ENCODE results near the gene SLC22A17. TPM values are rescaled to one million over a fixed set of nuclear protein-coding genes. Genes with fewer than 3 reads are reported as not detected.

Gene SLC22A17
- polyA plus RNA-seq, 1 donor from 2014 or later, result 182 TPM

- H3K4me2 ChIP-seq (ENCODE audit: low read length), result peak overlapping the region; percentile 64
- H4K20me1 ChIP-seq (ENCODE audit: insufficient read depth), result no peaks in the 10 kb centered on the region
- H3K27ac ChIP-seq (ENCODE audit: low read length), result peak overlapping the region; percentile 95
- H3K9me3 ChIP-seq (ENCODE audit: low read length), result no peaks in the 10 kb centered on the region
- no peaks in the 10 kb centered on the region for H3K9me2 ChIP-seq (ENCODE audit: insufficient read depth, low read length)
- peaks cover 13% of the 10 kb centered on the region for H3F3A ChIP-seq (ENCODE audit: insufficient read depth, low read length, poor library complexity, severe bottlenecking)
- peaks cover 18% of the 10 kb centered on the region for H3K79me2 ChIP-seq (replicated peaks; ENCODE audit: insufficient read depth, low read length)
- H3K9ac ChIP-seq (ENCODE audit: low read length), result peak overlapping the region; percentile 96
- no peaks in the 10 kb centered on the region for H3K27me3 ChIP-seq (ENCODE audit: insufficient read depth, low read depth, low read length)
- H2AFZ ChIP-seq (ENCODE audit: low read depth, low read length), result peak overlapping the region; percentile 73
- peak overlapping the region; percentile 98 for H3K4me3 ChIP-seq (ENCODE audit: low read length)
- H3K36me3 ChIP-seq (ENCODE audit: insufficient read depth, low read length), result no peaks in the 10 kb centered on the region
- TF ChIP-seq EZH2 (IDR thresholded peaks at IDR 0.05; ENCODE audit: borderline replicate concordance, insufficient read depth, low read length, poor library complexity, severe bottlenecking) (no peak), POLR2AphosphoS5 (IDR thresholded peaks at IDR 0.05) (peak; percentile 93), MXI1 (conservative IDR thresholded peaks at IDR 0.05; ENCODE audit: poor library complexity, severe bottlenecking) (peak; percentile 85)
Observed at GRCh38 chr14:23301969-23302289, 50.8 kb downstream of the SLC22A17 start.

DNA sequence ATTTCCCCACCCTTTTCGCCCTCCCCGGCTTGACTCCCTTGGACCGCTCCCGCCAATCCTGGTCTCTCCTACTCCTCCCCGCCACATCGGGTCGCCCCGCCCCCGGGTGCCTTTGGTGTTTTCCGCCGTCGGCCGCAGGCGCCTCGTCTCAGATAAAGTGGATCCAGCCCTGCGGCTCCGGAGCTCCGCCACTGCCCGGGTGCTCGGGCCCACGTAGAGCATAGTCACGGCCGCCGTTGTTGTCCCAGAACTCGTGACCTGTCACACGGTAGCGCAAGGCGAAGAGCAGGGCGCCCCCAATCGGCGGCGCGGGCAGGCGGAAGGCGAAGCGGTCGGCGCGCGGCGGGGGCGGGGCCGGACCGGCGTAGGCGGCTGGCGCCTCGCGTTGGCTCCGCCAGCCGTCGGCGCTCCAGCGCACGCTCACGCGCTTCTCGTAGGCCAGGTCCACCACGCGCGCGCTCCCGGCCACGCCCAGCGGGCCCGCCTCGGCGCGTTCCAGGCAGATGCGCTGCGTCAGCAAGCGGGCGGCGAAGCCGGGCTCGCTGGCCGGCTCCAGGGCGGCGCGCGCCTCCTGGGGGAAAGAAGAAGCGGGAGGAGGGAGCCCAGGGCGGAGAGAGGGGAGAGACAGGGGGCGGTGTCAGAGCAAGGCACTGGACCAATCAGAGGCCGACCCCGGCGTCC, 51.3 kb downstream of the SLC22A17 start:
- peak overlapping the region; percentile 64 for H3K4me2 ChIP-seq (ENCODE audit: low read length)
- H3K36me3 ChIP-seq (ENCODE audit: insufficient read depth, low read length), result no peaks in the 10 kb centered on the region

More for the DNA sequence above, 51.3 kb downstream of the SLC22A17 start:
- H3K4me3 ChIP-seq (ENCODE audit: low read length), result peak overlapping the region; percentile 98
- no peaks in the 10 kb centered on the region for H4K20me1 ChIP-seq (ENCODE audit: insufficient read depth)
- H3K27me3 ChIP-seq (ENCODE audit: insufficient read depth, low read depth, low read length), result no peaks in the 10 kb centered on the region
- H2AFZ ChIP-seq (ENCODE audit: low read depth, low read length), result peak overlapping the region; percentile 73
- H3K9me2 ChIP-seq (ENCODE audit: insufficient read depth, low read length), result no peaks in the 10 kb centered on the region
- H3F3A ChIP-seq (ENCODE audit: insufficient read depth, low read length, poor library complexity, severe bottlenecking), result peaks cover 13% of the 10 kb centered on the region
- peak overlapping the region; percentile 99 for H3K27ac ChIP-seq (ENCODE audit: low read length)
- peaks cover 13% of the 10 kb centered on the region for H3K79me2 ChIP-seq (replicated peaks; ENCODE audit: insufficient read depth, low read length)
- peak overlapping the region; percentile 96 for H3K9ac ChIP-seq (ENCODE audit: low read length)
- TF ChIP-seq RAD21 (conservative IDR thresholded peaks at IDR 0.05) (peak; percentile 59), EZH2 (IDR thresholded peaks at IDR 0.05; ENCODE audit: borderline replicate concordance, insufficient read depth, low read length, poor library complexity, severe bottlenecking) (no peak), TAF1 (IDR thresholded peaks at IDR 0.05; ENCODE audit: low read depth) (peak; percentile 59), EP300 (conservative IDR thresholded peaks at IDR 0.05; ENCODE audit: poor library complexity, severe bottlenecking) (peak; percentile 84), MXI1 (conservative IDR thresholded peaks at IDR 0.05; ENCODE audit: poor library complexity, severe bottlenecking) (peak; percentile 70), POLR2AphosphoS5 (IDR thresholded peaks at IDR 0.05) (peak; percentile 92), SMC3 (conservative IDR thresholded peaks at IDR 0.05; ENCODE audit: poor library complexity) (peak; percentile 70)
- TF ChIP-seq, protein P1, sequence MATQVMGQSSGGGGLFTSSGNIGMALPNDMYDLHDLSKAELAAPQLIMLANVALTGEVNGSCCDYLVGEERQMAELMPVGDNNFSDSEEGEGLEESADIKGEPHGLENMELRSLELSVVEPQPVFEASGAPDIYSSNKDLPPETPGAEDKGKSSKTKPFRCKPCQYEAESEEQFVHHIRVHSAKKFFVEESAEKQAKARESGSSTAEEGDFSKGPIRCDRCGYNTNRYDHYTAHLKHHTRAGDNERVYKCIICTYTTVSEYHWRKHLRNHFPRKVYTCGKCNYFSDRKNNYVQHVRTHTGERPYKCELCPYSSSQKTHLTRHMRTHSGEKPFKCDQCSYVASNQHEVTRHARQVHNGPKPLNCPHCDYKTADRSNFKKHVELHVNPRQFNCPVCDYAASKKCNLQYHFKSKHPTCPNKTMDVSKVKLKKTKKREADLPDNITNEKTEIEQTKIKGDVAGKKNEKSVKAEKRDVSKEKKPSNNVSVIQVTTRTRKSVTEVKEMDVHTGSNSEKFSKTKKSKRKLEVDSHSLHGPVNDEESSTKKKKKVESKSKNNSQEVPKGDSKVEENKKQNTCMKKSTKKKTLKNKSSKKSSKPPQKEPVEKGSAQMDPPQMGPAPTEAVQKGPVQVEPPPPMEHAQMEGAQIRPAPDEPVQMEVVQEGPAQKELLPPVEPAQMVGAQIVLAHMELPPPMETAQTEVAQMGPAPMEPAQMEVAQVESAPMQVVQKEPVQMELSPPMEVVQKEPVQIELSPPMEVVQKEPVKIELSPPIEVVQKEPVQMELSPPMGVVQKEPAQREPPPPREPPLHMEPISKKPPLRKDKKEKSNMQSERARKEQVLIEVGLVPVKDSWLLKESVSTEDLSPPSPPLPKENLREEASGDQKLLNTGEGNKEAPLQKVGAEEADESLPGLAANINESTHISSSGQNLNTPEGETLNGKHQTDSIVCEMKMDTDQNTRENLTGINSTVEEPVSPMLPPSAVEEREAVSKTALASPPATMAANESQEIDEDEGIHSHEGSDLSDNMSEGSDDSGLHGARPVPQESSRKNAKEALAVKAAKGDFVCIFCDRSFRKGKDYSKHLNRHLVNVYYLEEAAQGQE (IDR thresholded peaks at IDR 0.05; ENCODE audit: borderline replicate concordance), result peak; percentile 52
- TF ChIP-seq, protein P2, sequence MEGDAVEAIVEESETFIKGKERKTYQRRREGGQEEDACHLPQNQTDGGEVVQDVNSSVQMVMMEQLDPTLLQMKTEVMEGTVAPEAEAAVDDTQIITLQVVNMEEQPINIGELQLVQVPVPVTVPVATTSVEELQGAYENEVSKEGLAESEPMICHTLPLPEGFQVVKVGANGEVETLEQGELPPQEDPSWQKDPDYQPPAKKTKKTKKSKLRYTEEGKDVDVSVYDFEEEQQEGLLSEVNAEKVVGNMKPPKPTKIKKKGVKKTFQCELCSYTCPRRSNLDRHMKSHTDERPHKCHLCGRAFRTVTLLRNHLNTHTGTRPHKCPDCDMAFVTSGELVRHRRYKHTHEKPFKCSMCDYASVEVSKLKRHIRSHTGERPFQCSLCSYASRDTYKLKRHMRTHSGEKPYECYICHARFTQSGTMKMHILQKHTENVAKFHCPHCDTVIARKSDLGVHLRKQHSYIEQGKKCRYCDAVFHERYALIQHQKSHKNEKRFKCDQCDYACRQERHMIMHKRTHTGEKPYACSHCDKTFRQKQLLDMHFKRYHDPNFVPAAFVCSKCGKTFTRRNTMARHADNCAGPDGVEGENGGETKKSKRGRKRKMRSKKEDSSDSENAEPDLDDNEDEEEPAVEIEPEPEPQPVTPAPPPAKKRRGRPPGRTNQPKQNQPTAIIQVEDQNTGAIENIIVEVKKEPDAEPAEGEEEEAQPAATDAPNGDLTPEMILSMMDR (IDR thresholded peaks at IDR 0.05; ENCODE audit: poor library complexity, severe bottlenecking), result peak; percentile 100
- no peaks in the 10 kb centered on the region for H3K9me3 ChIP-seq (ENCODE audit: low read length)
